ENCODE results near the gene TIMM44. TPM values are rescaled to one million over a fixed set of nuclear protein-coding genes. Genes with fewer than 3 reads are reported as not detected.
"Not testable (repeated sequence)": the region's sequence is repeated elsewhere in the genome, so short reads cannot be mapped to it uniquely, and the experiment has no call there.

TIMM44 gene
- total RNA-seq, 2 experiments from 2014 or later, result 48.4 to 50.9 TPM

GRCh38 chr19:7918062-7918614 lies 25.3 kb downstream of the TIMM44 start:
- H3K9me3 Mint-ChIP-seq; H3K36me3 Mint-ChIP-seq (ENCODE audit: low read depth); H3K27ac Mint-ChIP-seq; DNase-seq: not testable (repeated sequence)
- H3K27me3 Mint-ChIP-seq, result peaks cover 27% of the 10 kb centered on the region
- peak overlapping the region; percentile 58 for H3K4me3 Mint-ChIP-seq
- H3K4me1 Mint-ChIP-seq, result peaks cover 40% of the 10 kb centered on the region
- CTCF ChIA-PET, result interaction anchor here (0.8 to 1.9 kb wide), 5 partner anchors 14 to 49 kb away, joined by 3 to 7 read pairs (median 4); partner anchors contain the start of genes MAP2K7 and TIMM44
- POLR2A ChIA-PET, result interaction anchor here (1.2 to 1.4 kb wide), 3 partner anchors 8 to 26 kb away, joined by 3 to 8 read pairs (median 3); partner anchors contain the start of gene MAP2K7

GRCh38 chr19:7917267-7918061 lies 26.0 kb downstream of the TIMM44 start:
- no peaks in the 10 kb centered on the region for H3K9me3 Mint-ChIP-seq
- CTCF ChIA-PET, result interaction anchor here (0.8 to 1.9 kb wide), 5 partner anchors 14 to 48 kb away, joined by 3 to 8 read pairs (median 6); partner anchors contain the start of genes MAP2K7 and TIMM44
- DNase-seq, result peak; percentile 62
- peaks cover 27% of the 10 kb centered on the region for H3K27me3 Mint-ChIP-seq
- H3K27ac Mint-ChIP-seq, result no peak overlapping the region
- peak overlapping the region; percentile 69 for H3K4me3 Mint-ChIP-seq
- H3K4me1 Mint-ChIP-seq, result peaks cover 37% of the 10 kb centered on the region
- POLR2A ChIA-PET, result interaction anchor here (1.2 to 1.7 kb wide), 4 partner anchors 9 to 48 kb away, joined by 3 to 8 read pairs (median 4); partner anchors contain the start of gene MAP2K7
- H3K36me3 Mint-ChIP-seq (ENCODE audit: low read depth), result peaks cover 6% of the 10 kb centered on the region

GRCh38 chr19:7916955-7917266 lies 26.6 kb downstream of the TIMM44 start:
- H3K4me3 Mint-ChIP-seq, result peak overlapping the region; percentile 69
- ChIA-PET POLR2A (interaction anchor here (0.9 to 1.7 kb wide), 4 partner anchors 17 to 48 kb away, joined by 3 to 5 read pairs (median 4); no protein-coding TSS in a partner anchor), CTCF (interaction anchor here (1.4 to 1.9 kb wide), 2 partner anchors 27 to 47 kb away, joined by 4 to 8 read pairs; partner anchors contain the start of gene TIMM44)
- peaks cover 9% of the 10 kb centered on the region for H3K36me3 Mint-ChIP-seq (ENCODE audit: low read depth)
- DNase-seq, result no peak
- H3K9me3 Mint-ChIP-seq, result no peaks in the 10 kb centered on the region
- peaks cover 34% of the 10 kb centered on the region for H3K4me1 Mint-ChIP-seq
- H3K27ac Mint-ChIP-seq, result no peak overlapping the region
- peaks cover 27% of the 10 kb centered on the region for H3K27me3 Mint-ChIP-seq

- peak; percentile 74 for DNase-seq
- ChIA-PET CTCF (interaction anchor here (1.4 kb wide), 1 partner anchor 27 kb away, joined by 8 read pairs; the partner anchor contains the start of gene TIMM44), POLR2A (interaction anchor here (0.7 to 1.7 kb wide), 5 partner anchors 12 to 47 kb away, joined by 3 to 5 read pairs (median 4); partner anchors contain the start of gene MAP2K7)
- H3K36me3 Mint-ChIP-seq (ENCODE audit: low read depth), result peaks cover 13% of the 10 kb centered on the region
- H3K4me3 Mint-ChIP-seq, result peak overlapping the region; percentile 59
- no peaks in the 10 kb centered on the region for H3K9me3 Mint-ChIP-seq
- H3K4me1 Mint-ChIP-seq, result peaks cover 29% of the 10 kb centered on the region
- no peak overlapping the region for H3K27ac Mint-ChIP-seq
- H3K27me3 Mint-ChIP-seq, result peaks cover 27% of the 10 kb centered on the region
Observed at GRCh38 chr19:7916103-7916954, 27.1 kb downstream of the TIMM44 start.

- Mint-ChIP-seq H3K27ac (no peak overlapping the region), H3K9me3 (no peaks in the 10 kb centered on the region), H3K27me3 (peaks cover 27% of the 10 kb centered on the region), H3K4me1 (peaks cover 24% of the 10 kb centered on the region), H3K4me3 (peak overlapping the region; percentile 46), H3K36me3 (ENCODE audit: low read depth) (peaks cover 19% of the 10 kb centered on the region)
- no peak for DNase-seq
- ChIA-PET CTCF (interaction anchor here (1.4 kb wide), 1 partner anchor 28 kb away, joined by 8 read pairs; the partner anchor contains the start of gene TIMM44), POLR2A (interaction anchor here (0.7 to 1.7 kb wide), 5 partner anchors 11 to 46 kb away, joined by 3 to 5 read pairs (median 4); partner anchors contain the start of gene MAP2K7)
Observed at GRCh38 chr19:7915250-7916102, 28.0 kb downstream of the TIMM44 start.

GRCh38 chr19:7914598-7915045 lies 28.8 kb downstream of the TIMM44 start, which contains the start of gene TGFBR3L:
TSS of gene TGFBR3L (plus strand) at chr19:7914830.
- no peaks in the 10 kb centered on the region for H3K9me3 Mint-ChIP-seq
- H3K36me3 Mint-ChIP-seq (ENCODE audit: low read depth), result peaks cover 21% of the 10 kb centered on the region
- ChIA-PET CTCF (no interaction called here), POLR2A (no interaction called here)
- H3K27me3 Mint-ChIP-seq, result peaks cover 25% of the 10 kb centered on the region
- DNase-seq, result no peak
- no peak within 1 kb of the TSS for H3K27ac Mint-ChIP-seq
- H3K4me3 Mint-ChIP-seq, result peak within 1 kb of the TSS; percentile 46
- peaks cover 19% of the 10 kb centered on the region for H3K4me1 Mint-ChIP-seq

GRCh38 chr19:7914099-7914498 lies 29.4 kb downstream of the TIMM44 start:
- ChIA-PET CTCF (no interaction called here), POLR2A (no interaction called here)
- no peak for DNase-seq
- peaks cover 23% of the 10 kb centered on the region for H3K27me3 Mint-ChIP-seq
- H3K9me3 Mint-ChIP-seq, result no peaks in the 10 kb centered on the region
- H3K4me3 Mint-ChIP-seq, result no peak overlapping the region
- H3K4me1 Mint-ChIP-seq, result peaks cover 17% of the 10 kb centered on the region
- peaks cover 21% of the 10 kb centered on the region for H3K36me3 Mint-ChIP-seq (ENCODE audit: low read depth)
- H3K27ac Mint-ChIP-seq, result no peak overlapping the region

GRCh38 chr19:7913652-7914051 lies 29.8 kb downstream of the TIMM44 start:
- ChIA-PET CTCF (no interaction called here), POLR2A (no interaction called here)
- Mint-ChIP-seq H3K9me3 (no peaks in the 10 kb centered on the region), H3K4me1 (peaks cover 17% of the 10 kb centered on the region), H3K27me3 (peaks cover 20% of the 10 kb centered on the region), H3K4me3 (no peak overlapping the region), H3K27ac (no peak overlapping the region), H3K36me3 (ENCODE audit: low read depth) (peaks cover 21% of the 10 kb centered on the region)
- no peak for DNase-seq

- Mint-ChIP-seq H3K4me3 (no peak overlapping the region), H3K4me1 (peaks cover 11% of the 10 kb centered on the region), H3K9me3 (no peaks in the 10 kb centered on the region), H3K27me3 (peaks cover 13% of the 10 kb centered on the region), H3K27ac (no peak overlapping the region), H3K36me3 (ENCODE audit: low read depth) (peaks cover 21% of the 10 kb centered on the region)
- ChIA-PET POLR2A (no interaction called here), CTCF (no interaction called here)
- DNase-seq, result no peak
Observed at GRCh38 chr19:7912697-7913564, 30.5 kb downstream of the TIMM44 start.

- H3K9me3 Mint-ChIP-seq, result no peaks in the 10 kb centered on the region
- no peak overlapping the region for H3K4me3 Mint-ChIP-seq
- ChIA-PET POLR2A (interaction anchor here (1.3 to 1.4 kb wide), 2 partner anchors 8 kb away, joined by 6 read pairs; partner anchors contain the start of genes MAP2K7 and SNAPC2), CTCF (no interaction called here)
- H3K36me3 Mint-ChIP-seq (ENCODE audit: low read depth), result peaks cover 21% of the 10 kb centered on the region
- H3K27me3 Mint-ChIP-seq, result peaks cover 12% of the 10 kb centered on the region
- H3K27ac Mint-ChIP-seq, result no peak overlapping the region
- peaks cover 9% of the 10 kb centered on the region for H3K4me1 Mint-ChIP-seq
- no peak for DNase-seq
Observed at GRCh38 chr19:7912144-7912696, 31.2 kb downstream of the TIMM44 start.
